ENCODE measurements around the gene KCP. TPM values are rescaled to one million over a fixed set of nuclear protein-coding genes. Genes with fewer than 3 reads are reported as not detected.

Gene KCP
- total RNA-seq, 2 experiments from 2014 or later = 1.4 to 2.3 TPM

DNA sequence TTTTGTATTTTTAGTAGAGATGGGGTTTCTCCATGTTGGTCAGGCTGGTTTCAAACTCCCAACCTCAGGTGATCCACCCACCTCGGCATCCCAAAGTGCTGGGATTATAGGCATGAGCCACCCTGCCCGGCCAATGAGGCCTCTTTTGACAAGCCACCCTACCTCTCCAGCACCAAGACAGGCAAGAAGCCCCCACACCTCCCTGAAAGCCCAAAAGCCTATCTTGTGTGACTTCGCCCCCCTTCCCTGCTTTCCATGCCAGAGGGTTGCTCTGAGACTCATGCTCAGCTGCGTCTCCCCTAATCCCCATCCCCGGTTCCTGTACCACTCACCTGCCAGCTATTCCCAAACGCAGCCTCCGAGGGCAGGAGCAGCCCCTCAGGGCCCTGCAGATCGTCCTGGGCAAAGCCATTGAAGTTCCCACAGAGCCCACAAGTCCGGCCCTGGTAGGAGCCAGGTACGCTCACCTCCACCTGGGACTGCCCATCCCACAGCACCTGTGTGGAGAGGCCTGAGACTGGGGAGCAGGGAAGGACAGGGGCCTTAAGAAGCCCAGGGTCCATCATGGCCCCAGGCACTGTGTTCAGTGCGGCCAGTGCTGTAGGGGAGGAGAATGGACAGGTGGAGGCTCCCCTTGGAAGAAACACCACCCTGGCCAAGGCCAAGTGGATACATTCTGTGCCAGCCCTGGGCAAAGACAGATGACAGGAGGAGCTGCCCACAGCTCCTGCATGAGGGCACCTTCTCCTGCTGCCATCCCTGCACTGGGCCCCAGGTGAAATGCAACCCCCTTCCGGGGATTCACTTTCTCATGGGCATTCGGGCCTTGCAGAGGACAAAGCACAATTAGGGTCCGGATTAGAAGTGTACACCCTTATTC is 32.0 kb downstream of the KCP start:
- ChIA-PET CTCF (ENCODE audit: unreplicated experiment) (interaction anchor here (0.8 kb wide), 1 partner anchor 213 kb away, joined by 3 read pairs; no protein-coding TSS in a partner anchor), POLR2A (interaction anchor here (0.7 kb wide), 1 partner anchor 206 kb away, joined by 7 read pairs; no protein-coding TSS in a partner anchor)
- H3K4me2 ChIP-seq (ENCODE audit: low read length) = no peak overlapping the region
- intact Hi-C loops (cut with micrococcal nuclease; ENCODE audit: unreplicated experiment) = no loop called here
- no peaks in the 10 kb centered on the region for H4K20me1 ChIP-seq (ENCODE audit: insufficient read depth, low read length)
- no peaks in the 10 kb centered on the region for H3K79me2 ChIP-seq (ENCODE audit: insufficient read depth, low read depth, low read length)
- no peaks in the 10 kb centered on the region for H3K4me1 ChIP-seq (ENCODE audit: insufficient read depth, low read length, poor library complexity, severe bottlenecking)
- H3K9me2 ChIP-seq (ENCODE audit: insufficient read depth, low read length) = no peaks in the 10 kb centered on the region
- H2AFZ ChIP-seq (ENCODE audit: low read length) = no peak overlapping the region
- H3K9me3 ChIP-seq (ENCODE audit: low read length) = no peaks in the 10 kb centered on the region
- no TSS peak for BruUV-seq (replicated peaks)
- no peak overlapping the region for H3K27ac ChIP-seq (ENCODE audit: low read depth, low read length, poor library complexity, severe bottlenecking)
- TF ChIP-seq, protein P1, sequence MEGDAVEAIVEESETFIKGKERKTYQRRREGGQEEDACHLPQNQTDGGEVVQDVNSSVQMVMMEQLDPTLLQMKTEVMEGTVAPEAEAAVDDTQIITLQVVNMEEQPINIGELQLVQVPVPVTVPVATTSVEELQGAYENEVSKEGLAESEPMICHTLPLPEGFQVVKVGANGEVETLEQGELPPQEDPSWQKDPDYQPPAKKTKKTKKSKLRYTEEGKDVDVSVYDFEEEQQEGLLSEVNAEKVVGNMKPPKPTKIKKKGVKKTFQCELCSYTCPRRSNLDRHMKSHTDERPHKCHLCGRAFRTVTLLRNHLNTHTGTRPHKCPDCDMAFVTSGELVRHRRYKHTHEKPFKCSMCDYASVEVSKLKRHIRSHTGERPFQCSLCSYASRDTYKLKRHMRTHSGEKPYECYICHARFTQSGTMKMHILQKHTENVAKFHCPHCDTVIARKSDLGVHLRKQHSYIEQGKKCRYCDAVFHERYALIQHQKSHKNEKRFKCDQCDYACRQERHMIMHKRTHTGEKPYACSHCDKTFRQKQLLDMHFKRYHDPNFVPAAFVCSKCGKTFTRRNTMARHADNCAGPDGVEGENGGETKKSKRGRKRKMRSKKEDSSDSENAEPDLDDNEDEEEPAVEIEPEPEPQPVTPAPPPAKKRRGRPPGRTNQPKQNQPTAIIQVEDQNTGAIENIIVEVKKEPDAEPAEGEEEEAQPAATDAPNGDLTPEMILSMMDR (conservative IDR thresholded peaks at IDR 0.05; ENCODE audit: low read length) = no peak
- no peak for TF ChIP-seq EZH2phosphoT487 (IDR thresholded peaks at IDR 0.05; ENCODE audit: borderline replicate concordance, low read depth, low read length)
- no peaks in the 10 kb centered on the region for H3K36me3 ChIP-seq (ENCODE audit: insufficient read depth, low read length)
- no peak for DNase-seq (ENCODE audit: low spot score)
- no peak overlapping the region for H3K4me3 ChIP-seq (ENCODE audit: low read depth, low read length, poor library complexity, severe bottlenecking)

DNA sequence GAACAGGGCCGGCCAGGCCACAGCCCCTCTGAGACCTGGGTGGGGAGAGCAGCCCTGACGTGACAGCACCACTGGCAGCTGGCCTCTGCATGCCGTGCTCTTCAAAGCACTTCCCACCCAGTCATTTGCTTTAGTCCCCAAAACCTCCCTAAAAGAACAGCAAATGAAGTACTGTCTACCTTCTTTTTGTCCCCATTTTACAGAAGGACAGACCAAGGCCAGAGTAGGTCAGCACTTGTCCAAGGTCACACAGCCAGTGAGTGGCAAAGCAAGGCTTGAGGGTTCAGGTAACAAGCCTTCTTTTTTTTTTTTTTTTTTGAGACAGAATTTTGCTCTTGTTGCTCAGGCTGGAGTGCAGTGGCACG is 32.8 kb downstream of the KCP start:
- Histone ChIP-seq H4K20me1 (ENCODE audit: insufficient read depth, low read length) (no peaks in the 10 kb centered on the region), H3K27ac (ENCODE audit: low read depth, low read length, poor library complexity, severe bottlenecking) (no peak overlapping the region), H2AFZ (ENCODE audit: low read length) (no peak overlapping the region), H3K4me2 (ENCODE audit: low read length) (no peak overlapping the region), H3K9me2 (ENCODE audit: insufficient read depth, low read length) (no peaks in the 10 kb centered on the region), H3K4me1 (ENCODE audit: insufficient read depth, low read length, poor library complexity, severe bottlenecking) (no peaks in the 10 kb centered on the region), H3K79me2 (ENCODE audit: insufficient read depth, low read depth, low read length) (no peaks in the 10 kb centered on the region), H3K4me3 (ENCODE audit: low read depth, low read length, poor library complexity, severe bottlenecking) (no peak overlapping the region), H3K9me3 (ENCODE audit: low read length) (no peaks in the 10 kb centered on the region), H3K36me3 (ENCODE audit: insufficient read depth, low read length) (no peaks in the 10 kb centered on the region)
- no TSS peak for BruUV-seq (replicated peaks)
- TF ChIP-seq, protein P1 (conservative IDR thresholded peaks at IDR 0.05; ENCODE audit: low read length) = no peak
- no peak for TF ChIP-seq EZH2phosphoT487 (IDR thresholded peaks at IDR 0.05; ENCODE audit: borderline replicate concordance, low read depth, low read length)
- intact Hi-C loops (cut with micrococcal nuclease; ENCODE audit: unreplicated experiment) = no loop called here
- CTCF ChIA-PET (ENCODE audit: unreplicated experiment) = no interaction called here
- POLR2A ChIA-PET = interaction anchor here (0.6 to 0.7 kb wide), 2 partner anchors 13 to 206 kb away, joined by 4 to 7 read pairs; no protein-coding TSS in a partner anchor
- no peak for DNase-seq (ENCODE audit: low spot score)
